ENCODE results near the gene SUGT1. TPM values are rescaled to one million over a fixed set of nuclear protein-coding genes. Genes with fewer than 3 reads are reported as not detected.

SUGT1 gene
- total RNA-seq, 1 donor from 2014 or later = 24.1 TPM

- Histone ChIP-seq H3K4me3 (no peak overlapping the region), H3K9me3 (no peaks in the 10 kb centered on the region), H3K36me3 (no peaks in the 10 kb centered on the region), H3K4me1 (no peaks in the 10 kb centered on the region), H3K27me3 (no peaks in the 10 kb centered on the region), H3K27ac (no peak overlapping the region)
- intact Hi-C loops (cut with DNase I) = no loop called here
- no peak for TF ChIP-seq CTCF (IDR thresholded peaks at IDR 0.05)
- no peak for TF ChIP-seq POLR2A (IDR thresholded peaks at IDR 0.05)
- no peak for TF ChIP-seq POLR2AphosphoS5 (IDR thresholded peaks at IDR 0.05; ENCODE audit: insufficient read depth in 1 of 2, low read depth in 1 of 2)
- DNase-seq (ENCODE audit: extremely low spot score in 2 of 2) = no peak
These were observed 73.6 kb downstream of the SUGT1 start for GRCh38 chr13:52726258-52726657.

DNA sequence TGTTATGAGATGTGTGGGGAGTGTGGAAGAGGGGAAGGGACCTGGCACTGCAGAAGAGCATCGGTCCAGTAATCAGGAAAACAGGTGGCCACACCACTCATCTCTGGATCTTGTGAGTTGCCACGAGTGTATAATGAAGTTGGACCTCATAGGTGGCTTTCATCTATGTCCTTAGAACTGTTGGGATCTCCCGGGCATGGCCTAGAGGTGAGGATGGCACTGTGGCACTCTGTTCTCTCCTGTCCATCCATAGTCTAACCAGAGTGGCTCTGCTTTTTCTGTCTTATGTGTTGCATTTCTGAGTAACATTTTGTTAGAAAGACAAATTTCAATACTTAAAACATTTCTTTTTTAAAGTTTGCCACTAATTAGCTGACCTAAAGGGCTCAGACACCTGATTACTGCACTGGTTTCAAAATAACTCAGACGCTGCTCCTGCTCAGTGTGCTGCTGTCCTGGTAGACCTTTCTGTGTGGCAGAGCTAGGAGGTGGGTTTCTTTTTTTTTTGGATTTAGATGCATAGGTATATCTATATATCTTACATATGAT, 81.5 kb downstream of the SUGT1 start:
- Histone ChIP-seq H3K27me3 (no peaks in the 10 kb centered on the region), H3K36me3 (peaks cover 0 to 3% of the 10 kb centered on the region in 2 donors), H3K4me3 (no peak overlapping the region), H3K27ac (no peak overlapping the region), H3K4me1 (peaks cover 7% of the 10 kb centered on the region), H3K9me3 (no peaks in the 10 kb centered on the region)
- DNase-seq (ENCODE audit: extremely low spot score in 2 of 2) = no peak
- intact Hi-C loops (cut with DNase I) = no loop called here
- TF ChIP-seq POLR2A (IDR thresholded peaks at IDR 0.05) (no peak), CTCF (IDR thresholded peaks at IDR 0.05) (no peak), POLR2AphosphoS5 (IDR thresholded peaks at IDR 0.05; ENCODE audit: insufficient read depth in 1 of 2, low read depth in 1 of 2) (no peak)

DNA sequence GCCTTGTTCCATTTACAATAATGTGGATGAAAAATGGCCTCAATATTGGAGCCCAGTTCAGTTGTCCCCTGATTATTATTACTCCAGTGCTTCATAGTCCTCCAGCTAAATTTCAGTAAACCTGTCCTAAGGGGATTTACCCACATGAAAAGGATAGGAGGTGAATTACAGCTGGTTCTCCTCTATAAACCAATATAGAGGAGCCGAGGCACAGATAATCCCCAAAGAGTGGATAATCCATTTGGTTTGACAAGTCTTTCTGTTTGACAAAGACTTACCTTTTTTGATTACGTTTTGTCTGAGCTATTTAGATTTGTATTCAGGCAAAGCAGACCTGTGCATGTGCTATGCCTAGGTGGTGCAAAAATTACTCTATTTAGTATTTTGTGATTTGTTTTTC, 84.3 kb downstream of the SUGT1 start:
- no peak for TF ChIP-seq POLR2A (IDR thresholded peaks at IDR 0.05)
- no peak for TF ChIP-seq CTCF (IDR thresholded peaks at IDR 0.05)
- no peak for TF ChIP-seq POLR2AphosphoS5 (IDR thresholded peaks at IDR 0.05; ENCODE audit: insufficient read depth in 1 of 2, low read depth in 1 of 2)
- H3K9me3 ChIP-seq = no peaks in the 10 kb centered on the region
- no peak overlapping the region for H3K27ac ChIP-seq
- no peak overlapping the region for H3K4me3 ChIP-seq
- no peaks in the 10 kb centered on the region for H3K27me3 ChIP-seq
- H3K4me1 ChIP-seq = peaks cover 13% of the 10 kb centered on the region
- intact Hi-C loops (cut with DNase I) = no loop called here
- H3K36me3 ChIP-seq = peaks cover 0 to 3% of the 10 kb centered on the region in 2 donors
- no peak for DNase-seq (ENCODE audit: extremely low spot score in 2 of 2)

- DNase-seq (ENCODE audit: extremely low spot score in 2 of 2) = no peak
- TF ChIP-seq POLR2AphosphoS5 (IDR thresholded peaks at IDR 0.05; ENCODE audit: insufficient read depth in 1 of 2, low read depth in 1 of 2) (no peak), POLR2A (IDR thresholded peaks at IDR 0.05) (no peak), CTCF (IDR thresholded peaks at IDR 0.05) (no peak)
- peaks cover 0 to under 1% of the 10 kb centered on the region in 2 donors for H3K36me3 ChIP-seq
- no peaks in the 10 kb centered on the region for H3K9me3 ChIP-seq
- peaks cover 13% of the 10 kb centered on the region for H3K4me1 ChIP-seq
- no peak overlapping the region for H3K4me3 ChIP-seq
- intact Hi-C loops (cut with DNase I) = no loop called here
- no peak overlapping the region for H3K27ac ChIP-seq
- H3K27me3 ChIP-seq = no peaks in the 10 kb centered on the region
These were observed 84.8 kb downstream of the SUGT1 start for GRCh38 chr13:52737451-52737850.

DNA sequence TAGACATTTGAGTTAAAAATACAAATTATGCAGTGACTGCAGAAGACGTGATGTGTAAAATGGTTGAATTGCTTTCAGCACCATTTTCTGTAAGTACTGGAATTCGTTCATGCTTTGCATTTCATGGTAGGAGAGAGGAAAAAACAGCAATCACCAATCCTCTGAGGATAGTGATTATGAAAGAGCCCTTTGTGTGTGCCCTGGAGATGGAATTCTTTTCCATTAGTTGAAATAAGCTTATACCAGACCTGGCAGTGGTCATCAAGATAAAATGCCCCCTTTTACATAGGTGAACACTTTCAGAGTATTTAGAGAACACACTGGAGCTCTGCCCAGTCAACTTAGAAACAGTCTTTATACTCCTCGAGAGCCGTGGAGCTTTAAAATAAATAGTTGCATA, 85.3 kb downstream of the SUGT1 start:
- intact Hi-C loops (cut with DNase I) = no loop called here
- Histone ChIP-seq H3K27ac (no peak overlapping the region), H3K9me3 (no peaks in the 10 kb centered on the region), H3K4me3 (no peak overlapping the region), H3K36me3 (no peaks in the 10 kb centered on the region), H3K4me1 (peaks cover 13% of the 10 kb centered on the region), H3K27me3 (no peaks in the 10 kb centered on the region)
- DNase-seq (ENCODE audit: extremely low spot score in 2 of 2) = no peak
- TF ChIP-seq CTCF (IDR thresholded peaks at IDR 0.05) (no peak), POLR2A (IDR thresholded peaks at IDR 0.05) (no peak), POLR2AphosphoS5 (IDR thresholded peaks at IDR 0.05; ENCODE audit: insufficient read depth in 1 of 2, low read depth in 1 of 2) (no peak)

Measured in vagina (tissue), 2 donors.